Esophagus muscularis mucosa (tissue), 4 donors: ENCODE data around the gene HIVEP2. TPM values are rescaled to one million over a fixed set of nuclear protein-coding genes. Genes with fewer than 3 reads are reported as not detected.

Experiments used
- DNase-seq: peaks from one replicate; pipeline ENCODE4 v3.0.0-alpha.2; 2017; ENCODE audit errors: extremely low spot score
- H3K27ac ChIP-seq, 4 donors: fragments of 200-600 bp; sonication (generic); replicated peaks in 1 of 4; 1 replicate in 3 of 4; 2 replicates in 1 of 4; pipeline ENCODE4 v1.5.1; 2016 to 2019; ENCODE audit warnings: mild to moderate bottlenecking in 1 of 4
- H3K27me3 ChIP-seq, 4 donors: fragments of 200-600 bp; sonication (generic); one replicate each; pipeline versions ENCODE4 v1.5.1 to v1.6.0; 2016 to 2019
- H3K36me3 ChIP-seq, 4 donors: fragments of 200-600 bp; sonication (generic); one replicate each; pipeline ENCODE4 v1.5.1; 2016 to 2019
- H3K4me1 ChIP-seq, 4 donors: fragments of 200-600 bp; sonication (generic); one replicate each; pipeline ENCODE4 v1.5.1; 2016 to 2019
- H3K4me3 ChIP-seq, 4 donors: fragments of 200-600 bp; sonication (generic); 1 replicate in 2 of 4; 2 replicates in 2 of 4; pipeline ENCODE4 v1.5.1; 2016 to 2019; ENCODE audit warnings: mild to moderate bottlenecking in 4 of 4, moderate library complexity in 1 of 4
- H3K9me3 ChIP-seq, 4 donors: fragments of 200-600 bp; sonication (generic); 1 replicate in 3 of 4; 2 replicates in 1 of 4; pipeline ENCODE4 v1.5.1; 2016 to 2019
- EP300 ChIP-seq: sonication (generic); formaldehyde crosslinking; IDR thresholded peaks from one replicate; pipeline ENCODE4 v1.6.1; 2017; ENCODE audit warnings: antibody characterized with exemption
- POLR2A ChIP-seq: fragments of 450-650 bp; IDR thresholded peaks from one replicate; pipeline ENCODE4 v1.6.1; 2017; ENCODE audit warnings: antibody characterized with exemption, moderate library complexity, mild to moderate bottlenecking, low read depth
- POLR2AphosphoS5 ChIP-seq, 2 donors: sonication (generic); formaldehyde crosslinking; IDR thresholded peaks; one replicate each; pipeline ENCODE4 v1.6.1; 2017; ENCODE audit warnings: antibody characterized with exemption in 2 of 2
- WGBS: methylation state at CpG from one replicate; pipeline ENCODE4 v1.1.5; 2018; 5-methylcytosine and 5-hydroxymethylcytosine counted together
- intact Hi-C: fragments of 100-400 bp; cut with DNase I; formaldehyde crosslinking; loops from one replicate; pipeline ENCODE4 v1.15.1; 2023
- total RNA-seq, 4 donors: library from RNA; depleted of rRNA; stranded (reverse); fragments of >200 nt; gene quantifications; one replicate each; pipeline versions ENCODE4 v1.1.0 to v1.2.1, GENCODE V29; 2016
- TF ChIP-seq, protein P1 (sequence below), 3 experiments: fragments of 200-600 bp in 2 of 3; fragments of 450-650 bp in 1 of 3; sonication (generic) in 2 of 3; IDR thresholded peaks; one replicate each; pipeline ENCODE4 v1.5.1; 2017 to 2019; ENCODE audit warnings: antibody characterized with exemption in 3 of 3, mild to moderate bottlenecking in 2 of 3, moderate library complexity in 1 of 3

Gene HIVEP2
- total RNA-seq, 4 donors from 2014 or later = 20.3 to 29.3 (median 22.1) TPM

DNA sequence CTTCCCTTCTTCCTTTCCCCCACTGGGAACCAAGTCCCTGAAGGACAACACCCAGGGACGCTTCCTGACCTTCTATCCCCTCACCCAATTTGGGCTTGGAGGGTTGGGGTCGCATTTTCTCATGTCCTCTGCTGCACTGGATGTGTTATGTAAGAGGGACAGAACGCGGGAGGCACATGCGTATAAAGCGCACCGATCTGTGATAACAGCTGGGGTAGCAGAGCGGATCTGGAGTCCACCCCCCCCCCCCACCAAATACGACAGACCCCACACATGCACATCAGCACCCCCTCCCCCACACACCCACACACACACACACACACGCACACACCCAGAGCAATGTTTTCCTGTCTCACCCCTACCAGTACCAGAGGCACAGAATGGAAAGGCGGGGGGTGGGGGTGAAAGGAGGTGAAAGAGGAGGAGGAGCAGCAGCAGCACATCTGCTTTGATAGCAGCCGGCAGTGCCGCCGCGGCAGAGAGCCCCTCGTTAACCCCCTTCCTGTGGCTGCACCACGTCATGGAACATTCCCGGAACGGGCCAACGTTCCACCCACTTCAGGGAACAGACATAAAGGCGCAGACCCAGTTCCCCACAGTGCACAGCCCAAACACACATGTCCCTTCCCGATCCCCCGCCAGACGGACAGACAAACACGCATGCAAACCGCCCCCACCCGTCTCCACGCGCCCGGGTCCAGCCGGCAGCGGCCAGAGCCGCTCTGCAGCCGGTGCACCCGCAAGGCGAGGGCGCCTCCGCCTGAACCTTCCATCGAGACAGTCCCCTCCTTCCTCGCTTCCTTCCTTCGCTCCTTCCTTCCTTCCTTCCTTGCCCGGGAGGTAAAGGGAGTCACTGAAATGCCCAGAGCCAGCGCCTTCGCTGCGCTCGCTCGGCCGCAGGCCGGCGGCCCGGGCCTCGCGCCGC lies 590 bp downstream of the HIVEP2 start:
- Histone ChIP-seq H3K9me3 (no peaks in the 10 kb centered on the region), H3K36me3 (no peaks in the 10 kb centered on the region), H3K4me1 (peaks cover 17 to 38% (median 34%) of the 10 kb centered on the region in 4 donors), H3K27ac (peak overlapping the region; percentile 96 to 100 (median 98)), H3K27me3 (no peaks in the 10 kb centered on the region), H3K4me3 (peak overlapping the region; percentile 72 to 98 (median 94))
- peak; percentile 97 for DNase-seq
- 0% methylated on average over 20 of the region's 54 CpGs for WGBS
- TF ChIP-seq POLR2AphosphoS5 (IDR thresholded peaks at IDR 0.05) (peak; percentile 83 to 89), EP300 (peak; percentile 91), POLR2A (peak; percentile 11)
- TF ChIP-seq, protein P1, sequence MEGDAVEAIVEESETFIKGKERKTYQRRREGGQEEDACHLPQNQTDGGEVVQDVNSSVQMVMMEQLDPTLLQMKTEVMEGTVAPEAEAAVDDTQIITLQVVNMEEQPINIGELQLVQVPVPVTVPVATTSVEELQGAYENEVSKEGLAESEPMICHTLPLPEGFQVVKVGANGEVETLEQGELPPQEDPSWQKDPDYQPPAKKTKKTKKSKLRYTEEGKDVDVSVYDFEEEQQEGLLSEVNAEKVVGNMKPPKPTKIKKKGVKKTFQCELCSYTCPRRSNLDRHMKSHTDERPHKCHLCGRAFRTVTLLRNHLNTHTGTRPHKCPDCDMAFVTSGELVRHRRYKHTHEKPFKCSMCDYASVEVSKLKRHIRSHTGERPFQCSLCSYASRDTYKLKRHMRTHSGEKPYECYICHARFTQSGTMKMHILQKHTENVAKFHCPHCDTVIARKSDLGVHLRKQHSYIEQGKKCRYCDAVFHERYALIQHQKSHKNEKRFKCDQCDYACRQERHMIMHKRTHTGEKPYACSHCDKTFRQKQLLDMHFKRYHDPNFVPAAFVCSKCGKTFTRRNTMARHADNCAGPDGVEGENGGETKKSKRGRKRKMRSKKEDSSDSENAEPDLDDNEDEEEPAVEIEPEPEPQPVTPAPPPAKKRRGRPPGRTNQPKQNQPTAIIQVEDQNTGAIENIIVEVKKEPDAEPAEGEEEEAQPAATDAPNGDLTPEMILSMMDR (IDR thresholded peaks at IDR 0.05) = no peak
- intact Hi-C loops = loop anchor here (2.0 to 5.0 kb wide), 3 partner anchors 58 to 252 kb away; no protein-coding TSS in a partner anchor

- Histone ChIP-seq H3K27me3 (no peaks in the 10 kb centered on the region), H3K4me3 (peak overlapping the region; percentile 72 to 98 (median 94)), H3K4me1 (peaks cover 17 to 40% (median 35%) of the 10 kb centered on the region in 4 donors), H3K9me3 (no peaks in the 10 kb centered on the region), H3K27ac (peak overlapping the region; percentile 96 to 100 (median 98)), H3K36me3 (no peaks in the 10 kb centered on the region)
- 17% methylated on average over 8 of the region's 8 CpGs for WGBS
- TF ChIP-seq EP300 (no peak), POLR2AphosphoS5 (IDR thresholded peaks at IDR 0.05) (no peak), POLR2A (no peak)
- TF ChIP-seq, protein P1 (IDR thresholded peaks at IDR 0.05) = no peak
- intact Hi-C loops = loop anchor here (2.0 kb wide), 1 partner anchor 57 kb away; no protein-coding TSS in a partner anchor
- DNase-seq = no peak
These were observed 1.3 kb downstream of the HIVEP2 start for GRCh38 chr6:142943711-142944123.

GRCh38 chr6:142942805-142943227 lies 2.2 kb downstream of the HIVEP2 start:
- Histone ChIP-seq H3K4me1 (peaks cover 13 to 39% (median 30%) of the 10 kb centered on the region in 4 donors), H3K27me3 (no peaks in the 10 kb centered on the region), H3K36me3 (no peaks in the 10 kb centered on the region), H3K9me3 (no peaks in the 10 kb centered on the region), H3K27ac (peak overlapping the region in 2 of 4 donors; percentile 96 to 98), H3K4me3 (no peak overlapping the region)
- 48% methylated on average over 3 of the region's 3 CpGs for WGBS
- intact Hi-C loops = no loop called here
- TF ChIP-seq POLR2A = no peak
- TF ChIP-seq, protein P1 (IDR thresholded peaks at IDR 0.05) = peak; percentile 40 to 66 (median 48)
- DNase-seq = no peak

GRCh38 chr6:142942238-142942637 lies 2.7 kb downstream of the HIVEP2 start:
- intact Hi-C loops = no loop called here
- no peak for DNase-seq
- Histone ChIP-seq H3K4me1 (peaks cover 11 to 36% (median 27%) of the 10 kb centered on the region in 4 donors), H3K9me3 (no peaks in the 10 kb centered on the region), H3K4me3 (no peak overlapping the region), H3K27me3 (no peaks in the 10 kb centered on the region), H3K36me3 (no peaks in the 10 kb centered on the region), H3K27ac (no peak overlapping the region)
- 15% methylated on average over 1 of the region's 1 CpG for WGBS
- TF ChIP-seq, protein P1 (IDR thresholded peaks at IDR 0.05) = no peak
- no peak for TF ChIP-seq EP300
- no peak for TF ChIP-seq POLR2AphosphoS5 (IDR thresholded peaks at IDR 0.05)
- TF ChIP-seq POLR2A = no peak
